ENCODE results near the gene ARID1B. TPM values are rescaled to one million over a fixed set of nuclear protein-coding genes. Genes with fewer than 3 reads are reported as not detected.

Gene ARID1B
- total RNA-seq, 1 donor from 2014 or later = 75.4 TPM

GRCh38 chr6:157017022-157017421 lies 239.8 kb downstream of the ARID1B start:
- Mint-ChIP-seq H3K4me3 (ENCODE audit: unreplicated experiment) (no peak overlapping the region), H3K27me3 (ENCODE audit: low read depth, unreplicated experiment) (no peaks in the 10 kb centered on the region), H3K36me3 (ENCODE audit: low read depth, unreplicated experiment) (peaks cover under 1% of the 10 kb centered on the region), H3K27ac (ENCODE audit: unreplicated experiment) (no peak overlapping the region), H3K9me3 (ENCODE audit: unreplicated experiment) (no peaks in the 10 kb centered on the region), H3K4me1 (ENCODE audit: low read depth, unreplicated experiment) (peaks cover 33% of the 10 kb centered on the region)
- no peaks in the 10 kb centered on the region for H3K9me3 ChIP-seq (ENCODE audit: insufficient read depth, low read depth, low read length)
- H2AFZ ChIP-seq (ENCODE audit: low read depth, low read length) = no peak overlapping the region
- H3K4me3 ChIP-seq (ENCODE audit: insufficient read depth, low read depth, low read length) = no peak overlapping the region
- peaks cover 38% of the 10 kb centered on the region for H4K20me1 ChIP-seq (ENCODE audit: insufficient read depth, low read length)
- H3K27me3 ChIP-seq (ENCODE audit: insufficient read depth, low read length) = no peaks in the 10 kb centered on the region
- no peak for TF ChIP-seq EZH2 (IDR thresholded peaks at IDR 0.05; ENCODE audit: insufficient read depth, low read length)
- TF ChIP-seq, protein P1, sequence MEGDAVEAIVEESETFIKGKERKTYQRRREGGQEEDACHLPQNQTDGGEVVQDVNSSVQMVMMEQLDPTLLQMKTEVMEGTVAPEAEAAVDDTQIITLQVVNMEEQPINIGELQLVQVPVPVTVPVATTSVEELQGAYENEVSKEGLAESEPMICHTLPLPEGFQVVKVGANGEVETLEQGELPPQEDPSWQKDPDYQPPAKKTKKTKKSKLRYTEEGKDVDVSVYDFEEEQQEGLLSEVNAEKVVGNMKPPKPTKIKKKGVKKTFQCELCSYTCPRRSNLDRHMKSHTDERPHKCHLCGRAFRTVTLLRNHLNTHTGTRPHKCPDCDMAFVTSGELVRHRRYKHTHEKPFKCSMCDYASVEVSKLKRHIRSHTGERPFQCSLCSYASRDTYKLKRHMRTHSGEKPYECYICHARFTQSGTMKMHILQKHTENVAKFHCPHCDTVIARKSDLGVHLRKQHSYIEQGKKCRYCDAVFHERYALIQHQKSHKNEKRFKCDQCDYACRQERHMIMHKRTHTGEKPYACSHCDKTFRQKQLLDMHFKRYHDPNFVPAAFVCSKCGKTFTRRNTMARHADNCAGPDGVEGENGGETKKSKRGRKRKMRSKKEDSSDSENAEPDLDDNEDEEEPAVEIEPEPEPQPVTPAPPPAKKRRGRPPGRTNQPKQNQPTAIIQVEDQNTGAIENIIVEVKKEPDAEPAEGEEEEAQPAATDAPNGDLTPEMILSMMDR (IDR thresholded peaks at IDR 0.05; ENCODE audit: insufficient read depth, low read depth, low read length) = no peak
- no peak overlapping the region for H3K9ac ChIP-seq (ENCODE audit: low read length)
- H3K36me3 ChIP-seq (ENCODE audit: insufficient read depth, low read length) = no peaks in the 10 kb centered on the region
- H3K27ac ChIP-seq (ENCODE audit: low read depth, low read length) = no peak overlapping the region
- H3K4me2 ChIP-seq (ENCODE audit: low read length) = no peak overlapping the region
- H3K79me2 ChIP-seq (ENCODE audit: insufficient read depth, low read length) = peaks cover 76% of the 10 kb centered on the region
- no peak for DNase-seq (ENCODE audit: low read depth)
- peaks cover 8% of the 10 kb centered on the region for H3K4me1 ChIP-seq (ENCODE audit: insufficient read depth, low read length)
- FAIRE-seq = no peak

DNA sequence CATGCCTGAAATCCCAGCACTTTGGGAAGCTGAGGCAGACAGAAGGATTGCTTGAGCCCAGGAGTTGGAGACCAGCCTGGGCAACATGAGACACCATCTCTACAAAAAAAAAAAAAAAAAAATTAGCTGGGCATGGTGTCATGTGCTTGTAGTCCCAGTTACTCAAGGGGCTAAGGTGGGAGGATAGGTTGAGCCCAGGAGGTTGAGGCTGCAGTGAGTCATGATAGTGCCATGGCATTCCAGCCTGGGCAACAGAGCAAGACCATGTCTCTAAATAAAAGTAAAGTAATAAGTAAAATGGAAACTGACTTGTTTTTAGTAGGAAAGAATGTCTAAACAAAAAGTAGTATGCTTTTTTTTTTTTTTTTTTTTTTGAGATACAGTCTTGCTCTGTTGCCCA lies 240.7 kb downstream of the ARID1B start:
- no peak overlapping the region for H3K27ac Mint-ChIP-seq (ENCODE audit: unreplicated experiment)

DNA sequence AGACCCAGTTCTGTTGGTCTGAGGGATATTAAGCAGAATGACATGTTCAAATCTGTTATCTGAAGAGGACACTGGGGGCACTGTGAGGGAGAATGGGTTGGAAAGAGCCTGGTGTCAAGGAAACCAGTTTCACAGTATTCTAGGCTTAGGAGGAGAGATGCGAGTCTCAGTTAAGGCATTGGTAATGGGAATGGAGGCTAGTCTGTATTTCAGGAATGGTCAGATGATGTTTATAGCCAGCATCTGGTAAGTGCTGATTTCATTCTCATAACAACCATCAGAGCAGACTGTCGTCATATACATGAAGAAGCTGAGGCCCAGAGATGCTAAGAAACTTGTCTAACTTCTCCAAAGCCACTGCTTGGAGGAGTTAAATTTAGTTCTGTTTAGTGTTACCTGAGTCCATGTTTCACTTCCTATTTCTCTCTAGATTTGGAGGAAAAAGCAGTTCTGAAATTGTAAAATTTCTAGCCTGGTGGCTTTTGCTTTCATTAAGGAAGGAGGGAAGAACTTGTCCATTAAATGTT lies 242.0 kb downstream of the ARID1B start:
- TF ChIP-seq, protein P1 (IDR thresholded peaks at IDR 0.05; ENCODE audit: insufficient read depth, low read depth, low read length) = no peak
- TF ChIP-seq EZH2 (IDR thresholded peaks at IDR 0.05; ENCODE audit: insufficient read depth, low read length) = no peak
- peak; percentile 26 for FAIRE-seq
- H3K4me1 ChIP-seq (ENCODE audit: insufficient read depth, low read length) = peaks cover 5% of the 10 kb centered on the region
- no peaks in the 10 kb centered on the region for H3K27me3 ChIP-seq (ENCODE audit: insufficient read depth, low read length)
- no peak overlapping the region for H3K4me3 ChIP-seq (ENCODE audit: insufficient read depth, low read depth, low read length)
- H3K36me3 ChIP-seq (ENCODE audit: insufficient read depth, low read length) = no peaks in the 10 kb centered on the region
- H3K9ac ChIP-seq (ENCODE audit: low read length) = no peak overlapping the region
- no peak for DNase-seq (ENCODE audit: low read depth)
- H3K27ac ChIP-seq (ENCODE audit: low read depth, low read length) = no peak overlapping the region
- H4K20me1 ChIP-seq (ENCODE audit: insufficient read depth, low read length) = peaks cover 36% of the 10 kb centered on the region
- Mint-ChIP-seq H3K4me1 (ENCODE audit: low read depth, unreplicated experiment) (peaks cover 48% of the 10 kb centered on the region), H3K27ac (ENCODE audit: unreplicated experiment) (no peak overlapping the region), H3K36me3 (ENCODE audit: low read depth, unreplicated experiment) (no peaks in the 10 kb centered on the region), H3K27me3 (ENCODE audit: low read depth, unreplicated experiment) (no peaks in the 10 kb centered on the region), H3K9me3 (ENCODE audit: unreplicated experiment) (no peaks in the 10 kb centered on the region), H3K4me3 (ENCODE audit: unreplicated experiment) (no peak overlapping the region)
- H3K4me2 ChIP-seq (ENCODE audit: low read length) = peak overlapping the region; percentile 42
- H3K9me3 ChIP-seq (ENCODE audit: insufficient read depth, low read depth, low read length) = no peaks in the 10 kb centered on the region
- peaks cover 79% of the 10 kb centered on the region for H3K79me2 ChIP-seq (ENCODE audit: insufficient read depth, low read length)
- H2AFZ ChIP-seq (ENCODE audit: low read depth, low read length) = no peak overlapping the region

More for the DNA sequence above, 240.7 kb downstream of the ARID1B start:
- no peak for FAIRE-seq
- peaks cover 11% of the 10 kb centered on the region for H3K4me1 ChIP-seq (ENCODE audit: insufficient read depth, low read length)
- H3K4me3 Mint-ChIP-seq (ENCODE audit: unreplicated experiment) = no peak overlapping the region
- no peaks in the 10 kb centered on the region for H3K36me3 ChIP-seq (ENCODE audit: insufficient read depth, low read length)
- no peak overlapping the region for H3K27ac ChIP-seq (ENCODE audit: low read depth, low read length)
- DNase-seq (ENCODE audit: low read depth) = no peak
- H3K36me3 Mint-ChIP-seq (ENCODE audit: low read depth, unreplicated experiment) = no peaks in the 10 kb centered on the region
- H4K20me1 ChIP-seq (ENCODE audit: insufficient read depth, low read length) = peaks cover 38% of the 10 kb centered on the region
- H3K27me3 Mint-ChIP-seq (ENCODE audit: low read depth, unreplicated experiment) = no peaks in the 10 kb centered on the region
- no peaks in the 10 kb centered on the region for H3K27me3 ChIP-seq (ENCODE audit: insufficient read depth, low read length)
- H2AFZ ChIP-seq (ENCODE audit: low read depth, low read length) = no peak overlapping the region
- no peak overlapping the region for H3K4me3 ChIP-seq (ENCODE audit: insufficient read depth, low read depth, low read length)
- H3K79me2 ChIP-seq (ENCODE audit: insufficient read depth, low read length) = peaks cover 76% of the 10 kb centered on the region
- no peak overlapping the region for H3K4me2 ChIP-seq (ENCODE audit: low read length)
- H3K9ac ChIP-seq (ENCODE audit: low read length) = no peak overlapping the region
- H3K9me3 ChIP-seq (ENCODE audit: insufficient read depth, low read depth, low read length) = no peaks in the 10 kb centered on the region
- H3K4me1 Mint-ChIP-seq (ENCODE audit: low read depth, unreplicated experiment) = peaks cover 39% of the 10 kb centered on the region
- no peaks in the 10 kb centered on the region for H3K9me3 Mint-ChIP-seq (ENCODE audit: unreplicated experiment)
- no peak for TF ChIP-seq EZH2 (IDR thresholded peaks at IDR 0.05; ENCODE audit: insufficient read depth, low read length)

Data from astrocyte (in vitro differentiated cells and primary cell).